ENCODE data around the gene FAM47E.

The FAM47E gene

GRCh38 chr4:76250962-76251361 is 559 bp upstream of the FAM47E start:
- DNase-seq (ENCODE audit: low read depth), result no peak
- no peak for TF ChIP-seq CTCF (IDR thresholded peaks at IDR 0.05; ENCODE audit: insufficient read depth, low read depth, low read length, missing control alignments)
- H3K4me3 ChIP-seq (ENCODE audit: low read length), result peak overlapping the region; percentile 45

- DNase-seq (ENCODE audit: low read depth), result no peak
- H3K4me3 ChIP-seq (ENCODE audit: low read length), result no peak overlapping the region
- no peak for TF ChIP-seq CTCF (IDR thresholded peaks at IDR 0.05; ENCODE audit: insufficient read depth, low read depth, low read length, missing control alignments)
Observed at GRCh38 chr4:76252271-76252653, 741 bp downstream of the FAM47E start.

- no peak for TF ChIP-seq CTCF (IDR thresholded peaks at IDR 0.05; ENCODE audit: insufficient read depth, low read depth, low read length, missing control alignments)
- no peak for DNase-seq (ENCODE audit: low read depth)
- H3K4me3 ChIP-seq (ENCODE audit: low read length), result no peak overlapping the region
Observed at GRCh38 chr4:76253511-76253910, 2.0 kb downstream of the FAM47E start.

- DNase-seq (ENCODE audit: low read depth), result no peak
- no peak for TF ChIP-seq CTCF (IDR thresholded peaks at IDR 0.05; ENCODE audit: insufficient read depth, low read depth, low read length, missing control alignments)
- H3K4me3 ChIP-seq (ENCODE audit: low read length), result no peak overlapping the region
Observed at GRCh38 chr4:76256032-76256431, 4.5 kb downstream of the FAM47E start.

GRCh38 chr4:76256968-76257367 is 5.4 kb downstream of the FAM47E start:
- TF ChIP-seq CTCF (IDR thresholded peaks at IDR 0.05; ENCODE audit: insufficient read depth, low read depth, low read length, missing control alignments), result no peak
- no peak overlapping the region for H3K4me3 ChIP-seq (ENCODE audit: low read length)
- DNase-seq (ENCODE audit: low read depth), result no peak

- DNase-seq (ENCODE audit: low read depth), result no peak
- TF ChIP-seq CTCF (IDR thresholded peaks at IDR 0.05; ENCODE audit: insufficient read depth, low read depth, low read length, missing control alignments), result no peak
- H3K4me3 ChIP-seq (ENCODE audit: low read length), result no peak overlapping the region
Observed at GRCh38 chr4:76257824-76258223, 6.3 kb downstream of the FAM47E start.

GRCh38 chr4:76260571-76260970 is 9.1 kb downstream of the FAM47E start:
- TF ChIP-seq CTCF (IDR thresholded peaks at IDR 0.05; ENCODE audit: insufficient read depth, low read depth, low read length, missing control alignments), result no peak
- H3K4me3 ChIP-seq (ENCODE audit: low read length), result no peak overlapping the region
- no peak for DNase-seq (ENCODE audit: low read depth)

Measured in epithelial cell of esophagus (primary cell).